Effector CD4-positive, alpha-beta T cell (primary cell): ENCODE results near the gene CYP2C19. TPM values are rescaled to one million over a fixed set of nuclear protein-coding genes. Genes with fewer than 3 reads are reported as not detected.
"Not testable (repeated sequence)": the region's sequence is repeated elsewhere in the genome, so short reads cannot be mapped to it uniquely, and the experiment has no call there.

Experiments
- DNase-seq: peaks from one replicate; pipeline ENCODE4 v3.0.0-alpha.2; 2020
- total RNA-seq: gene quantifications from one replicate; lab custom pipeline; 2026; lab: John Stamatoyannopoulos, UW

The CYP2C19 gene
- not detected for total RNA-seq

- no peak for DNase-seq
Measured at GRCh38 chr10:94762393-94762792, at the start of gene CYP2C19. Gene CYP2C19 (plus strand): TSS chr10:94762681. CDS start chr10:94762706, 25 bp downstream.

- DNase-seq: no peak
Measured at GRCh38 chr10:94725871-94726270, 36.6 kb upstream of the CYP2C19 start.

- no peak for DNase-seq
Measured at GRCh38 chr10:94735197-94735596, 27.3 kb upstream of the CYP2C19 start.

- no peak for DNase-seq
Measured at GRCh38 chr10:94738588-94738987, 23.9 kb upstream of the CYP2C19 start.

- no peak for DNase-seq
Measured at GRCh38 chr10:94747137-94747536, 15.3 kb upstream of the CYP2C19 start.

- no peak for DNase-seq
Measured at GRCh38 chr10:94747838-94748237, 14.6 kb upstream of the CYP2C19 start.

- DNase-seq: no peak
Measured at GRCh38 chr10:94757916-94758315, 4.6 kb upstream of the CYP2C19 start.

GRCh38 chr10:94760586-94761178 is 1.8 kb upstream of the CYP2C19 start:
- no peak for DNase-seq

- DNase-seq: not testable (repeated sequence)
Measured at GRCh38 chr10:94775425-94775824, 12.9 kb downstream of the CYP2C19 start.

GRCh38 chr10:94777886-94778458 is 15.5 kb downstream of the CYP2C19 start:
- no peak for DNase-seq

- DNase-seq: no peak
Measured at GRCh38 chr10:94780844-94781243, 18.4 kb downstream of the CYP2C19 start.

- DNase-seq: no peak
Measured at GRCh38 chr10:94784256-94784655, 21.8 kb downstream of the CYP2C19 start.

- DNase-seq: no peak
Measured at GRCh38 chr10:94785211-94785610, 22.7 kb downstream of the CYP2C19 start.

- not testable (repeated sequence) for DNase-seq
Measured at GRCh38 chr10:94800551-94800950, 38.1 kb downstream of the CYP2C19 start.

GRCh38 chr10:94803307-94803706 is 40.8 kb downstream of the CYP2C19 start:
- no peak for DNase-seq

- not testable (repeated sequence) for DNase-seq
Measured at GRCh38 chr10:94830025-94830424, 67.5 kb downstream of the CYP2C19 start.

- no peak for DNase-seq
Measured at GRCh38 chr10:94846204-94846603, 83.7 kb downstream of the CYP2C19 start.

GRCh38 chr10:94850766-94851165 is 88.3 kb downstream of the CYP2C19 start:
- no peak for DNase-seq

GRCh38 chr10:94851263-94851662 is 88.8 kb downstream of the CYP2C19 start:
- DNase-seq: no peak

- DNase-seq: no peak
Measured at GRCh38 chr10:94852438-94852837, 90.0 kb downstream of the CYP2C19 start.

- no peak for DNase-seq
Measured at GRCh38 chr10:94853065-94853464, 90.6 kb downstream of the CYP2C19 start.

- no peak for DNase-seq
Measured at GRCh38 chr10:94858005-94858404, 95.5 kb downstream of the CYP2C19 start.

GRCh38 chr10:94859086-94859485 is 96.6 kb downstream of the CYP2C19 start:
- DNase-seq: no peak

- no peak for DNase-seq
Measured at GRCh38 chr10:94878649-94879048, 116.2 kb downstream of the CYP2C19 start.

- no peak for DNase-seq
Measured at GRCh38 chr10:94879214-94879613, 116.7 kb downstream of the CYP2C19 start.
